GM21717 (cell line): ENCODE data around the gene PRR19.

Experiments
- ATAC-seq: cut with Tn5 transposase; IDR thresholded peaks from one replicate; pipeline ENCODE4 v1.9.1; 2021; ENCODE audit warnings: mild to moderate bottlenecking, moderate library complexity; ENCODE audit not compliant: unreplicated experiment

Gene PRR19

GRCh38 chr19:42343344-42344110, 41.6 kb downstream of the PRR19 start:
- ATAC-seq = no peak

- ATAC-seq = no peak
Observed at GRCh38 chr19:42344336-42344893, 42.5 kb downstream of the PRR19 start.

GRCh38 chr19:42345191-42345812, 43.4 kb downstream of the PRR19 start:
- ATAC-seq = no peak

GRCh38 chr19:42348211-42348610, 46.3 kb downstream of the PRR19 start:
- no peak for ATAC-seq

GRCh38 chr19:42349378-42350107, 47.6 kb downstream of the PRR19 start:
- no peak for ATAC-seq

- no peak for ATAC-seq
Observed at GRCh38 chr19:42350417-42350816, 48.5 kb downstream of the PRR19 start.

GRCh38 chr19:42351079-42351735, 49.3 kb downstream of the PRR19 start:
- no peak for ATAC-seq

- ATAC-seq = no peak
Observed at GRCh38 chr19:42352301-42353259, 50.6 kb downstream of the PRR19 start.

- no peak for ATAC-seq
Observed at GRCh38 chr19:42353341-42354015, 51.5 kb downstream of the PRR19 start.

- ATAC-seq = no peak
Observed at GRCh38 chr19:42355896-42356295, 54.0 kb downstream of the PRR19 start.

GRCh38 chr19:42356686-42357085, 54.8 kb downstream of the PRR19 start:
- no peak for ATAC-seq

GRCh38 chr19:42357290-42357689, 55.4 kb downstream of the PRR19 start:
- no peak for ATAC-seq
